Epithelial cell of esophagus (primary cell): ENCODE results near the gene DUOXA2.
A peak's percentile ranks its signal among the peaks of the same experiment; 100 is the strongest.

Experiments
- DNase-seq: peaks from one replicate; pipeline ENCODE4 v3.0.0; 2010; ENCODE audit warnings: low read depth
- H3K4me3 ChIP-seq: 2 replicates; pipeline ENCODE4 v1.5.1; 2011; ENCODE audit warnings: mild to moderate bottlenecking, low read length, control low read depth
- TF ChIP-seq, protein P1 (sequence below): IDR thresholded peaks from 2 replicates; pipeline ENCODE4 v1.5.1; 2011; ENCODE audit warnings: low read depth, mild to moderate bottlenecking, low read length, control low read depth, inconsistent platforms; ENCODE audit not compliant: insufficient read depth; ENCODE audit errors: missing control alignments

The DUOXA2 gene

GRCh38 chr15:45150997-45151396, 36.9 kb downstream of the DUOXA2 start:
- DNase-seq: no peak
- no peak overlapping the region for H3K4me3 ChIP-seq
- TF ChIP-seq, protein P1, sequence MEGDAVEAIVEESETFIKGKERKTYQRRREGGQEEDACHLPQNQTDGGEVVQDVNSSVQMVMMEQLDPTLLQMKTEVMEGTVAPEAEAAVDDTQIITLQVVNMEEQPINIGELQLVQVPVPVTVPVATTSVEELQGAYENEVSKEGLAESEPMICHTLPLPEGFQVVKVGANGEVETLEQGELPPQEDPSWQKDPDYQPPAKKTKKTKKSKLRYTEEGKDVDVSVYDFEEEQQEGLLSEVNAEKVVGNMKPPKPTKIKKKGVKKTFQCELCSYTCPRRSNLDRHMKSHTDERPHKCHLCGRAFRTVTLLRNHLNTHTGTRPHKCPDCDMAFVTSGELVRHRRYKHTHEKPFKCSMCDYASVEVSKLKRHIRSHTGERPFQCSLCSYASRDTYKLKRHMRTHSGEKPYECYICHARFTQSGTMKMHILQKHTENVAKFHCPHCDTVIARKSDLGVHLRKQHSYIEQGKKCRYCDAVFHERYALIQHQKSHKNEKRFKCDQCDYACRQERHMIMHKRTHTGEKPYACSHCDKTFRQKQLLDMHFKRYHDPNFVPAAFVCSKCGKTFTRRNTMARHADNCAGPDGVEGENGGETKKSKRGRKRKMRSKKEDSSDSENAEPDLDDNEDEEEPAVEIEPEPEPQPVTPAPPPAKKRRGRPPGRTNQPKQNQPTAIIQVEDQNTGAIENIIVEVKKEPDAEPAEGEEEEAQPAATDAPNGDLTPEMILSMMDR: no peak

- TF ChIP-seq, protein P1: no peak
- H3K4me3 ChIP-seq: no peak overlapping the region
- DNase-seq: no peak
Measured at GRCh38 chr15:45151998-45152828, 38.1 kb downstream of the DUOXA2 start.

DNA sequence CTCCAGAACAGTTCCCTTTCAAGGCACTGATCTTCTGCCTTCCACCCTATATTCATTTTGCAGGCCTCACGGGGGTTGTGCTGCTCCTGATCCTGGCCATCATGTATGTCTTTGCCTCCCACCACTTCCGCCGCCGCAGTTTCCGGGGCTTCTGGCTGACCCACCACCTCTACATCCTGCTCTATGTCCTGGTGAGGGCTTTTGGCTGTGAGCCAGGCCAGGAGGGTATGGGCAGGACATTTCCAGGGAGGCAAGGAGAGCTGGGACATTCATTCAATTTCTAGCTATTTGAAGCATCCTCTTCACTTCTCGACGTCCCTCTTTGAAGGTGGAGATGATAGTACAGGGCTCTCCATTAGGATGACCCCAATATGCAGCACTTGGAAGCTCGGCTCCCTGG, 41.6 kb downstream of the DUOXA2 start:
- no peak overlapping the region for H3K4me3 ChIP-seq
- TF ChIP-seq, protein P1: no peak
- DNase-seq: no peak

DNA sequence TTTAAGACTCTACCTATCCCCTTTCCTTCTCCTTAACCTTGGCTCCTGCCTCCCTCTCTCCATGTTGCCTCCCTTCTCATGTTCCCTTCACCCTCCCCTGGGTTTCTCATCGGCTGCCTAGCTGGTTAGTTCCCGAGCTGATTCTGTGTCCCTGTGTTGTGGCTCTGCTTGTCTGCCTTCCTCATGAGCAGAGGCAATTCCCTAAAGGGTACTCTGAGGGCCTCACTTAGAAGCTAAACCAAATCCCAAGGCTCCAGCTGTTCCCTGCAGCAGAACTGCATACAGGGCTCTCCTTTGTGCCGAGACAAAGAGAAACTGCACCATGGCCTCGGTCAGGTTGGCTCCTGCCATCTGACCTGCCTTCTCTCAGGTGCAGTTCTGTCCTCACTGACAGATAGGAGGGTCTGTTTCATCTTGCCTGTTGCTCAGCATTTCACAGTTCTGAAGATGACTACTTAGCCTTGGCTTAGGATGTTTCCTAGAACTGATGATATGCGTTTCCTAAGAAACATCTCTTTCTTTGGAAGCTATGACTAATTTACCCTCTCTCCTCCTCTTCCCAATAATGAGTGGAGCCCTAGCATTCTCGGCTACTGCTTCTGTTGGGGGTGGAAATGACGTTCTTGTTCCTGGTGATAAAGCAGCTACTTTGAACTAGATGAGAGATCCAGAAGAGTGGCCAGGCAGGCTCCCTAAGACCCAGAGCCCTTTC, 42.8 kb downstream of the DUOXA2 start:
- no peak overlapping the region for H3K4me3 ChIP-seq
- TF ChIP-seq, protein P1: no peak
- peak; percentile 88 for DNase-seq

DNA sequence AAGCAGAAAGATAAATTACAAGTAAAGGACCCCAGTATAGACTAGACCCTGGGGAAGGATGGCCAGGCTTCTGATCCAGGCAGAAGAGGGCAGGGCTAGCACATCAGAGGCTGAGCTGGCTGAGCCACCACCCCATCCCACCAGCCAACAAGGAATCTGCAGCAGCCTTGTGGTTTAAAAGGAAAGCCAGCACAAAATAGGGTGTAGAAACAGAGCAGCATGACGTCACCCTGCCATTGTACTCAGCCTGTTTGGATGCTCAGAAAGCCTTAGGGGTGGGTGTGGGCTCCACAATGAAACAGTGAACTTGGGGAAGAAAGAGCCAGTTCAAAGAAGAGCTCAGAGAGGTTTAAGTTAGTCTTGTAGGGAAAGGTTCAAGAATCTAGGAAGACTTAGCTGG, 43.8 kb downstream of the DUOXA2 start:
- H3K4me3 ChIP-seq: no peak overlapping the region
- peak; percentile 97 for DNase-seq
- TF ChIP-seq, protein P1: peak; percentile 16

DNA sequence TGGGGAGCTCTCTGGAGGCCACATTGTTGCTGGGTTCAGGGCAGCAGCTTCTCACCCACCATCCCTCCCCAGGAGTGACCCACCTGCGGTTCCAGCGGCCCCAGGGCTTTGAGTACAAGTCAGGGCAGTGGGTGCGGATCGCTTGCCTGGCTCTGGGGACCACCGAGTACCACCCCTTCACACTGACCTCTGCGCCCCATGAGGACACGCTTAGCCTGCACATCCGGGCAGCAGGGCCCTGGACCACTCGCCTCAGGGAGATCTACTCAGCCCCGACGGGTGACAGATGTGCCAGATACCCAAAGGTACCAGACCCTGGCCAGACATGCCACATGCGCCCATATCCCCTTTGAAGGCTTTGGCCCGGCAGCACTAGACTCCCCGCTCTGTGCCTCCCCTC, 47.5 kb downstream of the DUOXA2 start:
- H3K4me3 ChIP-seq: no peak overlapping the region
- TF ChIP-seq, protein P1: no peak
- no peak for DNase-seq
